A549 (cell line): ENCODE measurements around the gene SDHAF2. TPM values are rescaled to one million over a fixed set of nuclear protein-coding genes. Genes with fewer than 3 reads are reported as not detected.
"Not testable (repeated sequence)": the region's sequence is repeated elsewhere in the genome, so short reads cannot be mapped to it uniquely, and the experiment has no call there.

Experiments
- ATAC-seq, 2 experiments: fragments of 200-7000 bp in 1 of 2; fragments of >200 bp in 1 of 2; cut with Nextera tagmentation in 1 of 2; cut with Tn5 transposase in 1 of 2; 3 replicates each; pipeline versions ENCODE4 v1.8.0 to v1.9.1; 2018 to 2020; ENCODE audit warnings: mild to moderate bottlenecking in 1 of 2, moderate library complexity in 1 of 2
- CTCF ChIA-PET: fragments of 300-600 bp; sonication (Branson Sonifier 250); formaldehyde crosslinking; extraction: SDS; loops from one replicate; lab custom pipeline; 2021; ENCODE audit warnings: antibody characterized with exemption, inconsistent platforms; lab: Yijun Ruan, JAX
- POLR2A ChIA-PET: fragments of 350-600 bp; formaldehyde crosslinking; extraction: SDS; loops from one replicate; lab custom pipeline; 2021; ENCODE audit warnings: antibody characterized with exemption, inconsistent platforms; lab: Yijun Ruan, JAX
- DNase-seq, 2 experiments: peaks; one replicate each; pipeline versions ENCODE4 v3.0.0 to v3.0.0-alpha.2; 2011 to 2016; ENCODE audit warnings: low read depth in 1 of 2, low spot score in 1 of 2
- FAIRE-seq: peaks from 2 replicates; lab custom pipeline; 2011; peaks lifted over from hg19 to GRCh38; lab: Jason Lieb, UNC
- H3K27ac ChIP-seq, 2 experiments: fragments of >200 bp; sonication (Bioruptor Twin); formaldehyde crosslinking; 3 replicates each; pipeline ENCODE4 v1.5.1; 2016 to 2017
- H3K4me1 ChIP-seq: fragments of >200 bp; sonication (Bioruptor Twin); formaldehyde crosslinking; 3 replicates; pipeline ENCODE4 v1.6.1; 2016
- H3K4me2 ChIP-seq: fragments of >200 bp; sonication (Bioruptor Twin); formaldehyde crosslinking; 3 replicates; pipeline ENCODE4 v1.6.1; 2016
- H3K4me3 ChIP-seq: fragments of >200 bp; sonication (Bioruptor Twin); formaldehyde crosslinking; 3 replicates; pipeline ENCODE4 v1.5.1; 2016
- H3K9me3 ChIP-seq: fragments of >200 bp; sonication (Bioruptor Twin); formaldehyde crosslinking; 3 replicates; pipeline ENCODE4 v1.6.1; 2016
- BHLHE40 ChIP-seq: IDR thresholded peaks from 2 replicates; pipeline ENCODE4 v1.6.1; 2012; ENCODE audit warnings: low read depth, low read length, inconsistent platforms
- CEBPB ChIP-seq, 2 experiments: fragments of >200 bp in 1 of 2; sonication (Bioruptor Twin) in 1 of 2; formaldehyde crosslinking in 1 of 2; IDR thresholded peaks; 2 replicates each; pipeline ENCODE4 v1.6.1; 2012 to 2016
- CHD4 ChIP-seq: fragments of 200-600 bp; sonication (generic); IDR thresholded peaks from 2 replicates; pipeline ENCODE4 v1.6.1; 2016; ENCODE audit warnings: antibody characterized with exemption, mild to moderate bottlenecking, borderline replicate concordance
- CTCF ChIP-seq: fragments of >200 bp; sonication (Bioruptor Twin); formaldehyde crosslinking; IDR thresholded peaks from 3 replicates; pipeline ENCODE4 v1.5.1; 2016
- EHF ChIP-seq: fragments of 250-450 bp; sonication (Bioruptor Pico); IDR thresholded peaks from 2 replicates; pipeline ENCODE4 v1.5.0; 2020; ENCODE audit warnings: mild to moderate bottlenecking
- ELK1 ChIP-seq: fragments of 150-350 bp; IDR thresholded peaks from 2 replicates; pipeline ENCODE4 v1.6.1; 2014; ENCODE audit warnings: low read depth, mild to moderate bottlenecking, low read length
- EP300 ChIP-seq, 2 experiments: fragments of >200 bp; sonication (Bioruptor Twin); formaldehyde crosslinking; IDR thresholded peaks; 2 replicates in 1 of 2; 3 replicates in 1 of 2; pipeline ENCODE4 v1.6.1; 2016 to 2017
- HES2 ChIP-seq: fragments of >200 bp; sonication (Bioruptor Twin); formaldehyde crosslinking; IDR thresholded peaks from 2 replicates; pipeline ENCODE4 v1.6.1; 2016
- JUNB ChIP-seq: fragments of >200 bp; sonication (Bioruptor Twin); formaldehyde crosslinking; IDR thresholded peaks from 2 replicates; pipeline ENCODE4 v1.6.1; 2016
- MAX ChIP-seq: IDR thresholded peaks from 2 replicates; pipeline ENCODE4 v1.6.1; 2012
- POLR2AphosphoS2 ChIP-seq: conservative IDR thresholded peaks from 2 replicates; pipeline ENCODE4 v1.6.1; 2012; ENCODE audit warnings: low read length, improper control_type of control experiment, inconsistent platforms
- RAD21 ChIP-seq, 2 experiments: fragments of >200 bp in 1 of 2; sonication (Bioruptor Twin) in 1 of 2; formaldehyde crosslinking in 1 of 2; IDR thresholded peaks in 1 of 2; conservative IDR thresholded peaks in 1 of 2; 2 replicates in 1 of 2; 3 replicates in 1 of 2; pipeline ENCODE4 v1.6.1; 2012 to 2018; ENCODE audit warnings: inconsistent platforms in 1 of 2
- RARB ChIP-seq: fragments of 250-450 bp; sonication (Bioruptor Pico); IDR thresholded peaks from 2 replicates; pipeline ENCODE4 v1.8.0; 2021; ENCODE audit warnings: mild to moderate bottlenecking, moderate library complexity
- REST ChIP-seq: fragments of 200-600 bp; sonication (generic); IDR thresholded peaks from 2 replicates; pipeline ENCODE4 v1.6.1; 2016; ENCODE audit warnings: antibody characterized with exemption, mild to moderate bottlenecking, moderate library complexity
- RFX5 ChIP-seq: fragments of 450-650 bp; IDR thresholded peaks from 2 replicates; pipeline ENCODE4 v1.7.1; 2014; ENCODE audit warnings: antibody characterized with exemption, mild to moderate bottlenecking, moderate library complexity
- SMC3 ChIP-seq: fragments of >200 bp; sonication (Bioruptor Twin); formaldehyde crosslinking; IDR thresholded peaks from 3 replicates; pipeline ENCODE4 v1.6.1; 2018; ENCODE audit warnings: inconsistent platforms
- ZC3H11A ChIP-seq: fragments of 450-650 bp; IDR thresholded peaks from 2 replicates; pipeline ENCODE4 v1.6.1; 2014; ENCODE audit warnings: antibody characterized with exemption, mild to moderate bottlenecking
- ZFP36 ChIP-seq: fragments of 450-650 bp; IDR thresholded peaks from 2 replicates; pipeline ENCODE4 v1.6.1; 2014; ENCODE audit warnings: borderline replicate concordance; ENCODE audit not compliant: partially characterized antibody
- WGBS: methylation state at CpG from one replicate; pipeline ENCODE4 v1.1.6; 2017; ENCODE audit errors: missing lambda C conversion rate; 5-methylcytosine and 5-hydroxymethylcytosine counted together
- polyA plus RNA-seq, 4 experiments: library from polyadenylated mRNA; depleted of rRNA in 3 of 4; stranded (reverse); fragments of >200 nt; fragmentation: RNase III in 1 of 4; extraction: RNeasy Plus Mini Kit Qiagen cat#74134 plus additional on column Dnase treatment in 1 of 4; gene quantifications; 2 replicates in 3 of 4; 3 replicates in 1 of 4; pipeline ENCODE4 v1.2.3, GENCODE V29; 2011 to 2017

SDHAF2 gene
- polyA plus RNA-seq, 2 of the 4 experiments (the other 2 are of a cell fraction) = 44.4 to 76.4 TPM

- no peaks in the 10 kb centered on the region for H3K9me3 ChIP-seq
- H3K4me1 ChIP-seq = no peaks in the 10 kb centered on the region
- H3K4me2 ChIP-seq = peak overlapping the region; percentile 56
- ATAC-seq = peak; percentile 16 to 71; a peak in 3 of 6 replicates
- ChIA-PET CTCF (interaction anchor here (0.5 to 9.1 kb wide), 48 partner anchors 9 to 631 kb away, joined by 3 to 141 read pairs (median 5); partner anchors contain the start of genes LRRC10B and SYT7), POLR2A (no interaction called here)
- DNase-seq = peak; percentile 37 to 63
- no peak overlapping the region for H3K4me3 ChIP-seq
- 0% methylated on average over 2 of the region's 18 CpGs for WGBS
- FAIRE-seq = no peak
- no peak overlapping the region for H3K27ac ChIP-seq
- TF ChIP-seq RAD21 (conservative IDR thresholded peaks at IDR 0.05 in 1 of 2, IDR thresholded peaks at IDR 0.05 in 1 of 2) = peak; percentile 89 to 90
- TF ChIP-seq HES2 = no peak
- no peak for TF ChIP-seq ZFP36
- TF ChIP-seq RARB = no peak
- TF ChIP-seq CEBPB (IDR thresholded peaks at IDR 0.05) = no peak
- no peak for TF ChIP-seq ELK1
- TF ChIP-seq POLR2AphosphoS2 = no peak
- no peak for TF ChIP-seq RFX5
- TF ChIP-seq REST = no peak
- TF ChIP-seq EP300 (IDR thresholded peaks at IDR 0.05) = no peak
- peak; percentile 88 for TF ChIP-seq CTCF
- no peak for TF ChIP-seq CHD4
- no peak for TF ChIP-seq MAX
- TF ChIP-seq BHLHE40 = no peak
- TF ChIP-seq SMC3 = peak; percentile 84
- no peak for TF ChIP-seq JUNB
- TF ChIP-seq EHF = no peak
These were observed 47.8 kb downstream of the SDHAF2 start for GRCh38 chr11:61477727-61478148.

- CTCF ChIA-PET = interaction anchor here (1.4 to 9.1 kb wide), 16 partner anchors 9 to 157 kb away, joined by 4 to 141 read pairs (median 28); partner anchors contain the start of gene LRRC10B
- WGBS = 82% methylated on average over 11 of the region's 11 CpGs
- H3K27ac ChIP-seq, ATAC-seq: not testable (repeated sequence)
- TF ChIP-seq ZC3H11A = peak; percentile 96
- TF ChIP-seq, all 56 proteins: peak for 1; not testable (repeated sequence) for 55
- FAIRE-seq, H3K4me3 ChIP-seq, DNase-seq, H3K4me1 ChIP-seq, H3K9me3 ChIP-seq, H3K4me2 ChIP-seq: not testable (repeated sequence)
- POLR2A ChIA-PET = interaction anchor here (0.7 kb wide), 1 partner anchor 312 kb away, joined by 3 read pairs; no protein-coding TSS in a partner anchor
These were observed 49.6 kb downstream of the SDHAF2 start for GRCh38 chr11:61479360-61480058.
